Measurements from ENCODE around the gene FAHD2B. TPM values are rescaled to one million over a fixed set of nuclear protein-coding genes. Genes with fewer than 3 reads are reported as not detected.
"Not testable (repeated sequence)": the region's sequence is repeated elsewhere in the genome, so short reads cannot be mapped to it uniquely, and the experiment has no call there.

FAHD2B gene
- total and polyA plus RNA-seq, 7 donors = 5.7 to 39.0 (median 14.5) TPM

DNA sequence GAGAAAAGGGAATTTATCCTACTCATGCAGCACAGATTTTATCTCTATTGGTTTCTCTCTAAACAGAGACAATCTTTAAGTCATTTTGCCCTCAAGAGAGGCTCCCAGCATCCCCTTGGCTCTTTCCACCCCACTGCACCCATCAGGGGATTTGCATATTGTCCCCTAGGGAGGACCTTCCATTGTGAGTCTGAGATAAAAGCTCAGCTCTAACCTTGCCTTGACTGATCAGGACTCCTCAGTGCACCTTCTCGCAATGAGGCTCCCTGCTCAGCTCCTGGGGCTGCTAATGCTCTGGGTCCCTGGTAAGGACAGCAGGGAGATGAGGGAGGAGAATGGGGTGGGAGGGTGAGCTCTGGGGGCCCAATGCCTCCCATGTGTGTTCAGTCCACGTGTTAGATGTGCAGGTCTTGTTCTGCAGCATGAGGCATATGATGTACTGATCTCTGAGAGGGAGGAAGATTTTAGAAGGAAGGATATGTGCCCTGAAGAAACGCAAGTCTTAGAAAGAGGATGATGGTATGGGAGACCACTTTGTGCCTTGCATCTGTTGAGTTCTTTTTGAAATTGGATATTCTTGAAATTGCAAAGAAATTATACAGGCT, 48.7 kb downstream of the FAHD2B start:
- 56 to 59% (median 57%) methylated on average over 3 of the region's 3 CpGs for WGBS, 3 donors
- H3K27ac ChIP-seq; ATAC-seq; H3K27me3 ChIP-seq (ENCODE audit: insufficient read depth in 3 of 3, low read length in 2 of 3); H3K4me3 ChIP-seq; H3K36me3 ChIP-seq (ENCODE audit: insufficient read depth in 1 of 2, low read depth in 1 of 2); intact Hi-C loops (cut with DNase I); H3K9me3 ChIP-seq; DNase-seq; H3K4me1 ChIP-seq: not testable (repeated sequence)

Other genes starting within 250 kb of the FAHD2B start
- gene ANKRD39, start 236.9 kb downstream of the FAHD2B start, total RNA-seq = 100 to 1,000 TPM in 1 of 4 donors, 10 to 100 TPM in 3; 53.3 to 101 (median 78.7) TPM
- gene ANKRD39, start 236.9 kb downstream of the FAHD2B start, polyA plus RNA-seq = 10 to 100 TPM; 19.2 to 34.0 (median 26.2) TPM
- gene SEMA4C, start 224.8 kb downstream of the FAHD2B start, total RNA-seq = 10 to 100 TPM in 3 of 4 donors, 1 to 10 TPM in 1; 9.5 to 10.8 (median 10.2) TPM
- 1 to 10 TPM; 4.1 to 8.3 (median 6.0) TPM for gene SEMA4C, start 224.8 kb downstream of the FAHD2B start, polyA plus RNA-seq
- not detected for gene FAM178B, start 108.3 kb downstream of the FAHD2B start, total RNA-seq
- under 1 TPM; 0.06 to 0.49 (median 0.16) TPM for gene FAM178B, start 108.3 kb downstream of the FAHD2B start, polyA plus RNA-seq
- gene ANKRD36, start 18.3 kb upstream of the FAHD2B start, total RNA-seq = 1 to 10 TPM; 1.6 to 4.6 (median 2.7) TPM
- gene ANKRD36, start 18.3 kb upstream of the FAHD2B start, polyA plus RNA-seq = 1 to 10 TPM in 1 of 3 donors, under 1 TPM in 2; 0.24 to 1.3 (median 0.91) TPM